Melanocyte of skin (primary cell): Measurements from ENCODE around the gene ATXN7L2. TPM values are rescaled to one million over a fixed set of nuclear protein-coding genes. Genes with fewer than 3 reads are reported as not detected.

Experiments
- total RNA-seq, 2 donors: library from RNA; depleted of rRNA; stranded (reverse); fragments of >200 nt; gene quantifications; 2 replicates each; pipeline ENCODE4 v1.2.3, GENCODE V29; 2012

The ATXN7L2 gene
- 1 to 10 TPM; 2.1 to 3.7 TPM for total RNA-seq

GRCh38 chr1:109483672-109484518 lies at the start of gene ATXN7L2:
Gene ATXN7L2, plus strand, starts transcription at chr1:109483905. Its CDS starts 49 bp downstream, at chr1:109483954.

DNA sequence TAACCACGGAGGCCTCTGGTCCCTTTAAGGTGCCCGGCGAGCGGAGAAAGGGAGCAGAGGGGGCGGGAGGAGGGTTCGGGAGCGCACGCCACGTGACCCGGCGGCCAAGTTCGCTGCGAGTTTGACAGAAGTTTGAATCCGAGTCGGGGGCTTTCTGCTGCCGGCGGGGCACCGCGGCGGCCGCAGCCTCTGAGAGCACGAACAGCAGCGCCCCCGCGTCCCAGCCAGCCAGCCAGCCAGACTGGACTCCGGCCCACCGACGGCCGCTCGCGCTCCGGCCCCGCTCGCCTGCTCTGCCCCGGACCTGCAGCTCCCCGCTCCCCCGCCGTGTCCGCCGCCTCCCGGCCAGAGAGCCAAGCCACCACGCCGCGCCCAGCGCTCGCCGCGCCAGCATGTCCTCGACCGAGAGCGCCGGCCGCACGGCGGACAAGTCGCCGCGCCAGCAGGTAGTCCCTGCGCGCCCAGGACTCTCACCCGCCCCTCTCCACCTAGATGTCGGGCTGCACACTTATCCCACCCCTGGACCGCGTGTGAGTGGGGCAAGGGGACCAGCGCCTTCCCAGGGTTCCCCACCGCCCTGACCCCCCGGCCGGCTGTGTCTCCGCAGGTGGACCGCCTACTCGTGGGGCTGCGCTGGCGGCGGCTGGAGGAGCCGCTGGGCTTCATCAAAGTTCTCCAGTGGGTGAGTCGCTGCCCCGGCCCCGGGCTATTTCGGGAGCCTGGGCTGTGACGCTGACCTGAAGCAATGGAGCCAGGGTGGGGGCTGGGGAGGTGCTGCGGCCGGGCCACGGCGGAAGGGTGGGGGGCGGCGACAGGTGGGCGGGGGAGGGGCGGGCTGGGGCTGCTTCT lies 17.0 kb upstream of the ATXN7L2 start, which contains the start of gene SYPL2:
Gene SYPL2, plus strand, starts transcription at position 95 of the 849 bp plus-strand sequence. Its CDS starts 298 bp downstream, at position 393.

GRCh38 chr1:109493805-109494539 lies 10.3 kb downstream of the ATXN7L2 start, which contains the start of gene CYB561D1:
Gene CYB561D1, plus strand, starts transcription at chr1:109494094. Its CDS starts 46 bp downstream, at chr1:109494140.

DNA sequence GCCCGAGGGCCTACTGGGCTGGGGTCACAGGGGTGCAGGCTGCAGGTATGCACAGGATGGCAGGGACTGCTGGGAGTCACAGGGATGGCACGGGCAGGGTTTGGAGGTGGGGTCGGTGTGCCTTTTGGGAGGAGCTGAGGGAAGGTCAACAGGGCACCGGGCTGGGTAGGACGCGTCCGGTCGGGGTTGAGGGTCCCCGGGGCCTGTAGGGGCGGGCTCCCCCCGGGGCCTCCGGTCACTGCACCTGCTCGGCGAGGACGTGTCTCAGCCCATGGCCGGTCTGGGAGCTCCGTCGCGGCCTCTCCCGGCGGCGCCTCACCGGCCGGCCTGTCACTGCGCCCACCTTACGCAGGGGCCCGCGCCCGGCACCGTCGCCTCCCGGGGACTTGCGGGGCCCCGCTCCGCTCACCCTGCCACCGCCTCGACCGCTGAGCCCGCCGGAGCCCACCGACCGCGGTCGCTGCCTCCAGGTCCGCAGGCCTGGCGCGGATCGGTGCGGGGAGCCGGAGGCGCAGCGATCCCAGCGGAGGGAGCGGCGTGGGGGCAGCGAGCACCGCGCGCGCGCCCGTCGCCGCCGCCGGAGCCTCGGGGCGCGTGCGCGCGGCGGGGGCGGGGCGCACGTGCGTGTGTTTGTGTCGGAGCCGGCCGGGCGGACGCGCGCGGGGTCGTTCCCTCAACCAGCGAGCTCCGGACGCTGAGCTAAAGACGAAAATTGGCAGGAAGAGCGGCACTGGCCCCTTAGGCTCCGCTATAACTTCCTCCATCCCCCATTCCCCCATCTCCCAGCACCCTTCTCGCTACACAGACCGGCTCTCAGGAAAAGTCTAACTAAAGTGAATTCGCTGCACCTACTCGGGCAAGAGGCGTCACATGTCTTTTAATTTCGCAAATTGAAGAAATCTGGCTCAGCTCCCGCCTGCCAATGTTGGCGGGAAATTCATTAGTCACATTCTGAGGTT lies 25.8 kb downstream of the ATXN7L2 start, which contains the start of gene AMIGO1:
Gene AMIGO1, minus strand, starts transcription at position 552 of the 959 bp plus-strand sequence. CDS start 815 bp downstream, outside the sequence.

GRCh38 chr1:109539676-109540075 lies 56.0 kb downstream of the ATXN7L2 start, which contains the start of gene GPR61:
Gene GPR61, plus strand, starts transcription at chr1:109539872. Its CDS starts 3,151 bp downstream, at chr1:109543023.

Other genes with a start within 250 kb of the ATXN7L2 start
- 10 to 100 TPM; 16.7 to 19.3 TPM for gene CELSR2, start 234.4 kb upstream of the ATXN7L2 start, total RNA-seq
- 10 to 100 TPM; 20.3 to 58.9 TPM for gene PSRC1, start 200.8 kb upstream of the ATXN7L2 start, total RNA-seq
- under 1 TPM in 1 of 2 donors, not detected in 1; under 0.01 TPM for gene MYBPHL, start 176.9 kb upstream of the ATXN7L2 start, total RNA-seq
- 10 to 100 TPM; 82.3 to 83.3 TPM for gene SORT1, start 86.0 kb upstream of the ATXN7L2 start, total RNA-seq
- 10 to 100 TPM; 58.8 to 86.9 TPM for gene PSMA5, start 57.5 kb upstream of the ATXN7L2 start, total RNA-seq
- gene SYPL2, start 17.4 kb upstream of the ATXN7L2 start, total RNA-seq: under 1 TPM; 0.33 to 0.34 TPM
- gene CYB561D1, start 10.2 kb downstream of the ATXN7L2 start, total RNA-seq: 1 to 10 TPM; 3.3 to 6.9 TPM
- under 1 TPM; 0.33 to 0.69 TPM for gene AMIGO1, start 25.8 kb downstream of the ATXN7L2 start, total RNA-seq
- gene GPR61, start 56.0 kb downstream of the ATXN7L2 start, total RNA-seq: under 1 TPM in 1 of 2 donors, not detected in 1; 0.34 TPM
- gene GNAI3, start 64.7 kb downstream of the ATXN7L2 start, total RNA-seq: 10 to 100 TPM in 1 of 2 donors, 1 to 10 TPM in 1; 8.3 to 13.3 TPM
- gene GNAT2, start 135.7 kb downstream of the ATXN7L2 start, total RNA-seq: under 1 TPM in 1 of 2 donors, not detected in 1; 0.33 TPM
- 10 to 100 TPM; 30.3 to 46.3 TPM for gene AMPD2, start 135.9 kb downstream of the ATXN7L2 start, total RNA-seq
- 10 to 100 TPM; 24.4 to 25.6 TPM for gene GSTM4, start 172.2 kb downstream of the ATXN7L2 start, total RNA-seq
- 10 to 100 TPM; 14.0 to 17.9 TPM for gene GSTM2, start 184.2 kb downstream of the ATXN7L2 start, total RNA-seq
- 10 to 100 TPM; 11.4 to 45.6 TPM for gene GSTM1, start 203.9 kb downstream of the ATXN7L2 start, total RNA-seq
- under 1 TPM in 1 of 2 donors, not detected in 1; 0.33 TPM for gene GSTM5, start 228.3 kb downstream of the ATXN7L2 start, total RNA-seq